IMR-90 (cell line): Measurements from ENCODE around the gene SPTSSB. TPM values are rescaled to one million over a fixed set of nuclear protein-coding genes. Genes with fewer than 3 reads are reported as not detected.

Experiments
- ATAC-seq: fragments of 200-7000 bp; cut with Tn5 transposase; 2 replicates; pipeline ENCODE4 v1.9.1; 2020; ENCODE audit warnings: low read depth, mild to moderate bottlenecking, moderate library complexity
- BruUV-seq: library from RNA; stranded (reverse); fragments of 400-500 nt; replicated peaks from 2 replicates; lab custom pipeline; 2021; lab: Mats Ljungman, UMichigan
- CTCF ChIA-PET: fragments of 300-600 bp; formaldehyde crosslinking; extraction: SDS; loops from one replicate; lab custom pipeline; 2021; ENCODE audit warnings: antibody characterized with exemption; lab: Yijun Ruan, JAX
- POLR2A ChIA-PET: fragments of 300-600 bp; sonication (Branson Sonifier 250); formaldehyde crosslinking; loops from one replicate; lab custom pipeline; 2022; ENCODE audit warnings: antibody characterized with exemption; ENCODE audit not compliant: unreplicated experiment; lab: Charles Lee
- DNase-seq: peaks from one replicate; pipeline ENCODE4 v3.0.0; 2013
- H2AFZ ChIP-seq: replicated peaks from 2 replicates; pipeline ENCODE3; 2013; ENCODE audit warnings: low read length, mild to moderate bottlenecking; ENCODE audit not compliant: poor library complexity
- H2AK5ac ChIP-seq: 2 replicates; pipeline ENCODE4 v1.6.1; 2013; ENCODE audit warnings: low read depth, low read length, inconsistent platforms
- H2AK9ac ChIP-seq: replicated peaks from 2 replicates; pipeline ENCODE3; 2013; ENCODE audit warnings: mild to moderate bottlenecking, low read depth, low read length, moderate library complexity; ENCODE audit not compliant: poor library complexity
- H2BK120ac ChIP-seq: 2 replicates; pipeline ENCODE4 v1.6.1; 2013; ENCODE audit warnings: low read depth, low read length, inconsistent platforms
- H2BK15ac ChIP-seq: 3 replicates; pipeline ENCODE4 v1.6.1; 2013; ENCODE audit warnings: low read depth, low read length, inconsistent platforms
- H2BK20ac ChIP-seq: 2 replicates; pipeline ENCODE4 v1.6.1; 2013; ENCODE audit warnings: low read depth, mild to moderate bottlenecking, inconsistent platforms, low read length, moderate library complexity
- H2BK5ac ChIP-seq: 2 replicates; pipeline ENCODE4 v1.6.1; 2013; ENCODE audit warnings: mild to moderate bottlenecking, low read depth, low read length, inconsistent platforms; ENCODE audit not compliant: poor library complexity, severe bottlenecking
- H3K14ac ChIP-seq: replicated peaks from 2 replicates; pipeline ENCODE4 v1.6.1; 2013; ENCODE audit warnings: low read depth, low read length, inconsistent platforms
- H3K18ac ChIP-seq: 2 replicates; pipeline ENCODE4 v1.6.1; 2013; ENCODE audit warnings: low read depth, low read length, control low read depth
- H3K23ac ChIP-seq: 2 replicates; pipeline ENCODE4 v1.6.1; 2013; ENCODE audit warnings: low read depth, low read length, inconsistent platforms
- H3K27ac ChIP-seq: 2 replicates; pipeline ENCODE4 v1.5.1; 2013; ENCODE audit warnings: mild to moderate bottlenecking, control low read depth, low read length; ENCODE audit not compliant: insufficient read depth
- H3K27me3 ChIP-seq: 2 replicates; pipeline ENCODE4 v1.6.1; 2013; ENCODE audit warnings: low read length; ENCODE audit not compliant: control insufficient read depth, insufficient read depth
- H3K36me3 ChIP-seq: 2 replicates; pipeline ENCODE4 v1.6.1; 2013; ENCODE audit warnings: low read length, mixed read lengths; ENCODE audit not compliant: control insufficient read depth, insufficient read depth
- H3K4ac ChIP-seq: 2 replicates; pipeline ENCODE4 v1.6.1; 2013; ENCODE audit warnings: low read depth, low read length, inconsistent platforms
- H3K4me1 ChIP-seq: 2 replicates; pipeline ENCODE4 v1.6.1; 2013; ENCODE audit warnings: low read length, mixed read lengths; ENCODE audit not compliant: control insufficient read depth, insufficient read depth
- H3K4me2 ChIP-seq: 2 replicates; pipeline ENCODE4 v1.6.1; 2013; ENCODE audit warnings: low read depth, mild to moderate bottlenecking, control low read depth, low read length, moderate library complexity
- H3K4me3 ChIP-seq: 2 replicates; pipeline ENCODE4 v1.5.1; 2013; ENCODE audit warnings: low read depth, mild to moderate bottlenecking, control low read depth, low read length, moderate library complexity; ENCODE audit not compliant: insufficient read depth
- H3K56ac ChIP-seq: 2 replicates; pipeline ENCODE4 v1.6.1; 2013; ENCODE audit warnings: low read length, inconsistent platforms; ENCODE audit not compliant: insufficient read depth; ENCODE audit errors: extremely low read depth
- H3K79me1 ChIP-seq, 2 experiments: 2 replicates each; pipeline ENCODE4 v1.6.1; 2013; ENCODE audit warnings: low read length in 2 of 2, inconsistent platforms in 1 of 2, low read depth in 1 of 2
- H3K9ac ChIP-seq: 2 replicates; pipeline ENCODE4 v1.6.1; 2013; ENCODE audit warnings: low read depth, low read length, control low read depth
- H3K9me1 ChIP-seq: 2 replicates; pipeline ENCODE4 v1.6.1; 2013; ENCODE audit warnings: low read length, inconsistent platforms; ENCODE audit not compliant: insufficient read depth
- H3K9me3 ChIP-seq: 2 replicates; pipeline ENCODE4 v1.6.1; 2013; ENCODE audit warnings: low read length; ENCODE audit not compliant: control insufficient read depth, insufficient read depth
- H4K20me1 ChIP-seq: 2 replicates; pipeline ENCODE4 v1.6.1; 2013; ENCODE audit warnings: low read length, inconsistent platforms; ENCODE audit not compliant: insufficient read depth
- H4K5ac ChIP-seq: 2 replicates; pipeline ENCODE4 v1.6.1; 2013; ENCODE audit warnings: mild to moderate bottlenecking, low read depth, low read length, control low read depth
- H4K8ac ChIP-seq, 2 experiments: 2 replicates each; pipeline ENCODE4 v1.6.1; 2013; ENCODE audit warnings: low read depth in 2 of 2, low read length in 2 of 2, control low read depth in 1 of 2, inconsistent platforms in 1 of 2
- H4K91ac ChIP-seq: 2 replicates; pipeline ENCODE4 v1.6.1; 2013; ENCODE audit warnings: low read depth, low read length, inconsistent platforms; ENCODE audit not compliant: insufficient read depth
- CHD1 ChIP-seq: IDR thresholded peaks from 2 replicates; pipeline ENCODE4 v1.6.1; 2012; ENCODE audit warnings: low read depth, low read length, improper control_type of control experiment
- ELK1 ChIP-seq: fragments of 150-350 bp; IDR thresholded peaks from 2 replicates; pipeline ENCODE4 v1.6.1; 2016; ENCODE audit warnings: low read depth, mild to moderate bottlenecking, low read length, moderate library complexity, borderline replicate concordance
- MXI1 ChIP-seq: IDR thresholded peaks from 2 replicates; pipeline ENCODE4 v1.6.1; 2012; ENCODE audit warnings: low read depth, mild to moderate bottlenecking, low read length, moderate library complexity, borderline replicate concordance
- RAD21 ChIP-seq: IDR thresholded peaks from 2 replicates; pipeline ENCODE4 v1.6.1; 2012; ENCODE audit warnings: low read length, improper control_type of control experiment
- RFX5 ChIP-seq: IDR thresholded peaks from 2 replicates; pipeline ENCODE4 v1.8.0; 2012; ENCODE audit warnings: low read depth, mild to moderate bottlenecking, low read length, moderate library complexity
- WGBS, 2 experiments: methylation state at CpG; one replicate each; pipeline versions ENCODE4 v1.1.5 to v1.1.7; 2013; ENCODE audit warnings: missing lambda C conversion rate in 2 of 2; ENCODE audit not compliant: insufficient read length in 1 of 2; ENCODE audit errors: extremely low coverage in 2 of 2; 5-methylcytosine and 5-hydroxymethylcytosine counted together
- dilution Hi-C: fragments of 300-500 bp; cut with HindIII; formaldehyde crosslinking; loops from one replicate; pipeline ENCODE4 v1.14.3; 2018; ENCODE audit warnings: low sequenced_read_pairs; ENCODE audit not compliant: unreplicated experiment
- in situ Hi-C: fragments of 300-500 bp; cut with MboI; formaldehyde crosslinking; loops from 3 replicates; pipeline ENCODE4 v1.14.3; 2019; ENCODE audit warnings: low sequenced_read_pairs, inconsistent platforms, mixed read lengths
- intact Hi-C: fragments of 100-400 bp; cut with micrococcal nuclease; formaldehyde crosslinking; loops from 2 replicates; pipeline ENCODE4 v1.10.0; 2022
- polyA plus RNA-seq, 3 experiments: library from polyadenylated mRNA; depleted of rRNA; stranded (reverse); fragments of >200 nt; gene quantifications; 2 replicates each; pipeline ENCODE4 v1.2.3, GENCODE V29; 2012; ENCODE audit warnings: low replicate concordance in 1 of 3
- total RNA-seq: library from RNA; depleted of rRNA; stranded (reverse); fragments of >200 nt; gene quantifications from 2 replicates; pipeline ENCODE4 v1.2.3, GENCODE V29; 2012

The SPTSSB gene
- total and polyA plus RNA-seq, 2 of the 4 experiments (the other 2 are of a cell fraction) = not detected

GRCh38 chr3:161347726-161348125, 23.6 kb downstream of the SPTSSB start:
- Histone ChIP-seq H3K9me3 (no peaks in the 10 kb centered on the region), H3K4me2 (no peak overlapping the region), H3K23ac (no peak overlapping the region), H3K4me1 (no peaks in the 10 kb centered on the region), H3K27me3 (peaks cover 1% of the 10 kb centered on the region; the same call in 1 of the 2 replicates), H3K4ac (no peak overlapping the region), H2BK120ac (no peak overlapping the region), H2AFZ (no peak overlapping the region), H3K27ac (no peak overlapping the region), H3K18ac (no peak overlapping the region), H4K91ac (no peak overlapping the region), H2BK20ac (no peak overlapping the region), H3K56ac (no peak overlapping the region), H4K8ac (no peak overlapping the region), H3K9me1 (no peaks in the 10 kb centered on the region; the same call in 1 of the 2 replicates), H2BK15ac (no peak overlapping the region), H4K20me1 (no peaks in the 10 kb centered on the region), H2AK9ac (no peak overlapping the region), H4K5ac (no peak overlapping the region), H2AK5ac (no peak overlapping the region), H3K4me3 (no peak overlapping the region), H3K36me3 (no peaks in the 10 kb centered on the region), H2BK5ac (no peak overlapping the region), H3K9ac (no peak overlapping the region), H3K14ac (no peak overlapping the region), H3K79me1 (no peaks in the 10 kb centered on the region)
- BruUV-seq = no TSS peak
- TF ChIP-seq ELK1 = no peak
- TF ChIP-seq RAD21 = no peak
- no peak for TF ChIP-seq RFX5
- no peak for TF ChIP-seq CHD1
- no peak for TF ChIP-seq MXI1
- POLR2A ChIA-PET = no interaction called here
- CTCF ChIA-PET = no interaction called here
- WGBS, 2 experiments = no CpG with 5 or more reads among the region's 5 CpGs
- no peak for DNase-seq
- ATAC-seq = no peak
- intact Hi-C loops = no loop called here
- dilution Hi-C loops = no loop called here
- in situ Hi-C loops = no loop called here
